Suprapubic skin (tissue), 4 donors: ENCODE measurements around the gene ARHGAP32.

Source experiments
- EP300 ChIP-seq: sonication (generic); formaldehyde crosslinking; IDR thresholded peaks from one replicate; pipeline ENCODE4 v1.6.1; 2017; ENCODE audit warnings: antibody characterized with exemption
- POLR2A ChIP-seq, 2 donors: fragments of 450-650 bp; IDR thresholded peaks; one replicate each; pipeline ENCODE4 v1.6.1; 2017; ENCODE audit warnings: antibody characterized with exemption in 2 of 2, mild to moderate bottlenecking in 2 of 2, moderate library complexity in 2 of 2
- POLR2AphosphoS5 ChIP-seq, 3 donors: sonication (generic); formaldehyde crosslinking; IDR thresholded peaks; one replicate each; pipeline ENCODE4 v1.6.1; 2017; ENCODE audit warnings: antibody characterized with exemption in 3 of 3
- TF ChIP-seq, protein P1 (sequence below), 2 donors: fragments of 200-600 bp in 1 of 2; fragments of 450-650 bp in 1 of 2; sonication (generic) in 1 of 2; IDR thresholded peaks; one replicate each; pipeline ENCODE4 v1.5.1; 2016 to 2019; ENCODE audit warnings: antibody characterized with exemption in 2 of 2, mild to moderate bottlenecking in 1 of 2, moderate library complexity in 1 of 2

DNA sequence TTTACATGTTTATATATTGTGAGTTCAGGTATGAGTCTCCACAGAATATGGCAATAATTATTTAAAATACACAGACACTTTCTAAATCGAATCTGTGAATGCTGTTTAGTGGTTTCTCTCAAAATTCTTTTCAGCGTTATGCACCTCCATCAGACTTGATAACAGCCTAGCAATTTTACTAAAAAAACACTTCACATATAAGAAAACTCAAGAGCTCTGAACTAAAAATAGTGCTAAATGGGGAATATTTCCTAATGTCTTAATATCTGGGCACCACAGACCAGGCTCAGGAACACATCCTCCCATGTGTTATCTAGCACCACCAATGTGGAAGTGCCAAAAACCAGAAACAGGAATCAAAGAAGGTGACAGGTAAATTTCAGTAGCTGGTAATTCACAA is 47.9 kb downstream of the ARHGAP32 start:
- TF ChIP-seq, protein P1, sequence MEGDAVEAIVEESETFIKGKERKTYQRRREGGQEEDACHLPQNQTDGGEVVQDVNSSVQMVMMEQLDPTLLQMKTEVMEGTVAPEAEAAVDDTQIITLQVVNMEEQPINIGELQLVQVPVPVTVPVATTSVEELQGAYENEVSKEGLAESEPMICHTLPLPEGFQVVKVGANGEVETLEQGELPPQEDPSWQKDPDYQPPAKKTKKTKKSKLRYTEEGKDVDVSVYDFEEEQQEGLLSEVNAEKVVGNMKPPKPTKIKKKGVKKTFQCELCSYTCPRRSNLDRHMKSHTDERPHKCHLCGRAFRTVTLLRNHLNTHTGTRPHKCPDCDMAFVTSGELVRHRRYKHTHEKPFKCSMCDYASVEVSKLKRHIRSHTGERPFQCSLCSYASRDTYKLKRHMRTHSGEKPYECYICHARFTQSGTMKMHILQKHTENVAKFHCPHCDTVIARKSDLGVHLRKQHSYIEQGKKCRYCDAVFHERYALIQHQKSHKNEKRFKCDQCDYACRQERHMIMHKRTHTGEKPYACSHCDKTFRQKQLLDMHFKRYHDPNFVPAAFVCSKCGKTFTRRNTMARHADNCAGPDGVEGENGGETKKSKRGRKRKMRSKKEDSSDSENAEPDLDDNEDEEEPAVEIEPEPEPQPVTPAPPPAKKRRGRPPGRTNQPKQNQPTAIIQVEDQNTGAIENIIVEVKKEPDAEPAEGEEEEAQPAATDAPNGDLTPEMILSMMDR (IDR thresholded peaks at IDR 0.05): no peak
- TF ChIP-seq POLR2A (IDR thresholded peaks at IDR 0.05) (no peak), POLR2AphosphoS5 (IDR thresholded peaks at IDR 0.05) (no peak), EP300 (no peak)
